Osteocyte (in vitro differentiated cells): ENCODE results near the gene TBL1X. TPM values are rescaled to one million over a fixed set of nuclear protein-coding genes. Genes with fewer than 3 reads are reported as not detected.
"Not testable (repeated sequence)": the region's sequence is repeated elsewhere in the genome, so short reads cannot be mapped to it uniquely, and the experiment has no call there.

Experiments used
- DNase-seq: peaks from one replicate; pipeline ENCODE4 v3.0.0; 2021; ENCODE audit warnings: mixed read lengths; ENCODE audit not compliant: unreplicated experiment; ENCODE audit errors: extremely low spot score
- H3K27ac Mint-ChIP-seq: one replicate; pipeline ENCODE4 v1.8.0; 2021; ENCODE audit warnings: mild to moderate bottlenecking, mixed read lengths; ENCODE audit not compliant: unreplicated experiment
- H3K27me3 Mint-ChIP-seq: one replicate; pipeline ENCODE4 v1.8.0; 2021; ENCODE audit warnings: mixed read lengths; ENCODE audit not compliant: unreplicated experiment
- H3K36me3 Mint-ChIP-seq: one replicate; pipeline ENCODE4 v1.8.0; 2021; ENCODE audit warnings: mixed read lengths; ENCODE audit not compliant: unreplicated experiment
- H3K4me1 Mint-ChIP-seq: one replicate; pipeline ENCODE4 v1.8.0; 2021; ENCODE audit warnings: mixed read lengths; ENCODE audit not compliant: unreplicated experiment
- H3K4me3 Mint-ChIP-seq: one replicate; pipeline ENCODE4 v1.8.0; 2021; ENCODE audit warnings: mild to moderate bottlenecking, moderate library complexity, mixed read lengths; ENCODE audit not compliant: unreplicated experiment
- H3K9me3 Mint-ChIP-seq: one replicate; pipeline ENCODE4 v1.8.0; 2021; ENCODE audit warnings: mixed read lengths; ENCODE audit not compliant: unreplicated experiment
- CTCF ChIP-seq: fragments of 200-600 bp; sonication (generic); IDR thresholded peaks from 2 replicates; pipeline ENCODE4 v1.5.0; 2021; ENCODE audit warnings: antibody characterized with exemption, mild to moderate bottlenecking, moderate library complexity
- total RNA-seq: library from RNA; stranded (reverse); gene quantifications from 2 replicates; pipeline ENCODE4 v1.2.1, GENCODE V29; 2021

Gene TBL1X
- total RNA-seq, 1 donor from 2014 or later = 35.3 TPM

- DNase-seq = no peak
- Mint-ChIP-seq H3K9me3 (peaks cover 3% of the 10 kb centered on the region), H3K4me1 (peaks cover 1% of the 10 kb centered on the region), H3K4me3 (no peak overlapping the region), H3K27me3 (no peaks in the 10 kb centered on the region), H3K27ac (no peak overlapping the region), H3K36me3 (no peaks in the 10 kb centered on the region)
- no peak for TF ChIP-seq CTCF
Observed at GRCh38 chrX:9447906-9448305, 17.0 kb upstream of the TBL1X start.

GRCh38 chrX:9456250-9457074 is 8.4 kb upstream of the TBL1X start:
- Mint-ChIP-seq H3K36me3 (no peaks in the 10 kb centered on the region), H3K27me3 (no peaks in the 10 kb centered on the region), H3K9me3 (peaks cover 8% of the 10 kb centered on the region), H3K4me3 (no peak overlapping the region), H3K4me1 (no peaks in the 10 kb centered on the region), H3K27ac (no peak overlapping the region)
- TF ChIP-seq CTCF = no peak
- no peak for DNase-seq

GRCh38 chrX:9458034-9458433 is 6.8 kb upstream of the TBL1X start:
- H3K4me3 Mint-ChIP-seq, DNase-seq, H3K4me1 Mint-ChIP-seq, H3K27me3 Mint-ChIP-seq, H3K9me3 Mint-ChIP-seq, H3K36me3 Mint-ChIP-seq, H3K27ac Mint-ChIP-seq: not testable (repeated sequence)

GRCh38 chrX:9458516-9459078 is 6.3 kb upstream of the TBL1X start:
- H3K9me3 Mint-ChIP-seq = peaks cover 8% of the 10 kb centered on the region
- no peak overlapping the region for H3K4me3 Mint-ChIP-seq
- H3K27ac Mint-ChIP-seq = no peak overlapping the region
- no peaks in the 10 kb centered on the region for H3K27me3 Mint-ChIP-seq
- DNase-seq = no peak
- peaks cover 12% of the 10 kb centered on the region for H3K4me1 Mint-ChIP-seq
- TF ChIP-seq CTCF = no peak
- H3K36me3 Mint-ChIP-seq = no peaks in the 10 kb centered on the region

- TF ChIP-seq CTCF = no peak
- no peaks in the 10 kb centered on the region for H3K27me3 Mint-ChIP-seq
Observed at GRCh38 chrX:9459186-9459748, 5.6 kb upstream of the TBL1X start.

More at GRCh38 chrX:9459186-9459748, 5.6 kb upstream of the TBL1X start:
- H3K4me1 Mint-ChIP-seq = peaks cover 15% of the 10 kb centered on the region
- H3K4me3 Mint-ChIP-seq = no peak overlapping the region
- H3K9me3 Mint-ChIP-seq = peaks cover 8% of the 10 kb centered on the region
- H3K27ac Mint-ChIP-seq = no peak overlapping the region
- no peaks in the 10 kb centered on the region for H3K36me3 Mint-ChIP-seq
- DNase-seq = no peak
